Stimulated activated CD8-positive, alpha-beta memory T cell treated with anti-CD3 and anti-CD28 coated beads, Interleukin-7, amount 100 ng/mL, for 4 hours (primary cell): ENCODE results near the gene PSEN2.
"Not testable (repeated sequence)": the region's sequence is repeated elsewhere in the genome, so short reads cannot be mapped to it uniquely, and the experiment has no call there.

Experiments
- DNase-seq, 2 donors: peaks; one replicate each; pipeline ENCODE4 v3.0.0-alpha.2; 2020; ENCODE audit warnings: low read depth in 2 of 2

The PSEN2 gene

GRCh38 chr1:226870401-226871279 lies at the start of gene PSEN2:
PSEN2 (plus strand) TSS chr1:226870616; CDS start chr1:226881908, 11,292 bp downstream.
- peak in 1 of 2 donors; percentile 56 for DNase-seq

DNA sequence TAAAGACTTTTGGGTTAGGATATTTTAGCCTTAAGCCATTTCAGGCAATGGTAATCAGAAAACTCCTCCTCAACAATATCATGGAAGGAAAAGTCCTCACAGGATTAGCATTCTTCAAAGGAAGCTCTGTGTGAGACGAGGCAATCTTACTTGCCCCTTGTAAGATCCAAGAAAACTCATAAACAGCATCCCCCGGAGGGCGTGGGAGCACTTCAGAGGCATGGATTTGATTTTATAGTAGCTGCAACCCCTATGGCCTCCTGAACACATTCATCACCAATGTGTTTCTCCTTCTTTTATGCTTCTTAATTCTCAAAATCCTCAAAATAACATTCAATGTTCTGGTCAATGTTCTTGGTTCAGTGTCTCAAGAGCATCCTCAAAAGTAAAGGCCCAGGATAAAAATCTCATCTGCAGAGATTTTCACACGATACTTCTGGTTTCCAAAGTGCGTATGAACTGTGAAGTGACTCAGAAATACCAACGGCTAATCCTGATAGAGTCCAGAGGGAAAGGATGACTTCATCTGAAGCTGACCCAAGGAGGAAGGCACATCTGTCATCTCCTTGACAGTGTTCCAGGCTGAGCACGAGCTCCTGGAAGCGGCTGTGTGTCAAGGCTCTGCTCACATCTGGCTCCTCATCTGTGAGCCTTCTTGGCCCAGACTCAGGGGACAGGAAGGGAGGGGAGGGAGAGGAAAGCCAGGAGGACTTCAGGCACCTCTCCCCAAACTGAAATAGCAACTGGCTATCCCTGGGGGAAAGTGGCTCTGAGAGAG lies 49.3 kb upstream of the PSEN2 start:
- DNase-seq: no peak

- DNase-seq: no peak
Measured at GRCh38 chr1:226821719-226822085, 48.7 kb upstream of the PSEN2 start.

DNA sequence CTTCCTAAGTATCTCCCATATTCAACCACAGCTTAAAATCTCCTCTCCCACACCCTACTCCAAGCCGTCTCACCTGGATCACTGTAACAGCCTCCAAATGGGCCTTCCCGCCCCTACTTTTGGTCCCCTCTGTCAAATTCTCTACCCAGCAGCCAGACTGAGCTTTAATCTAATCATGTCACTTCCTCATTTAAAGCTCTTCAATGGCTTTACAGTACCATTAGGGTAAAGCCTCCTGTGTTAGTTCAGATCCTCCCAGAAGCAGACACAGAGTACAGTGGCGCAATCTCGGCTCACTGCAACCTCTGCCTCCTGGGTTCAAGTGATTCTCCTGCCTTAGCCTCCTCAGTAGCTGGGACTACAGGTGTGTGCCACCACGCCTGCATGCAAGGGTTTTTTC lies 46.8 kb upstream of the PSEN2 start:
- no peak for DNase-seq

DNA sequence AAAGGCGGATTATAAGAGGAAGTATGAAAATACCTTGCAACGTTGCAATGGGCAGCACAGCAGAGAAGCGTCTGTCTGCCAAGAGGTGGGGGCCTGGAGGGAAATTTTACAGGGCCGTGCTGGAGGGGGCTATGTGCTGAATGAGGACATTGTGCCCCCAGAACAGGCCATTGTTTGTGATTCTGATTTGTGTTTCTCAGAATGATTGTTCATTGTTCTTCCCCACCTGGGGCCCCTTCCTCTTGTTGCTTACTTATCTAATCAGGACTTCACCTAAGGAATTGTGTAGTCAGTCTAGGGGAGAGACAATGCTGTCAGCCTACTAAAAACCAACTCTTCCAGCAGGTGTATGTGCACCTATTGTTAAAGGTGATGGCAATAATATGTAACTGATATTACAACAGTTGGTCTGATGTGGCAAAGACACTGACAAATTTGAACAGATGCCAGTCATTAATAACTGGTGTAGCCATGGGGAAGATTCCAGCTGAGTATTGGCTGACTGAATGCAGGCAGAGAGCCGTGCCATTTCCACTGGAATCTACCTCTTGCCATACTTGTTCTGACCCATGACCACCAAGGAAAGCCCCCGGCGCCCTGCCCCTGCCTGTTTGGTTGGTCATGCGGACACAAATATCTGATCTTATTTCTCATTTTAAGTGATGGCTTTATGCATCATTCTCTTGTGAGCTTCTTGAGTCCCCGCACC lies 45.2 kb upstream of the PSEN2 start:
- DNase-seq: no peak

DNA sequence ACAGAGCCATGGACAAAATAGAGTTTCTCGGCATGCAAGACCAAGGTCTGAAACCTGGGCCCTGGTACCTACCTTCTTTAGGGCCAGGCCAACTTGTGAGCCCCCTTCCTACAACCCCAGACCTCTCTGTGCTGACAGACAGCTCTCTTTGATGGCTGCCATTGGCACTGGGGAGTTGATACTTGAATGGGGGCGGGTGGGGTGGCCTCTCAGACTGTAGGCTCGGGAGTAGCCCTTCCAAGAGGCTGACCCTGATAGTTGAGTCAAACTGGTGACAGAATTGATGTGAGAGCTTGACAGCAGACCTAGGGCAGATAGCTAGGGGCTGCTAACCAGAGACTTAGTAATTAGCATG lies 44.7 kb upstream of the PSEN2 start:
- no peak for DNase-seq

DNA sequence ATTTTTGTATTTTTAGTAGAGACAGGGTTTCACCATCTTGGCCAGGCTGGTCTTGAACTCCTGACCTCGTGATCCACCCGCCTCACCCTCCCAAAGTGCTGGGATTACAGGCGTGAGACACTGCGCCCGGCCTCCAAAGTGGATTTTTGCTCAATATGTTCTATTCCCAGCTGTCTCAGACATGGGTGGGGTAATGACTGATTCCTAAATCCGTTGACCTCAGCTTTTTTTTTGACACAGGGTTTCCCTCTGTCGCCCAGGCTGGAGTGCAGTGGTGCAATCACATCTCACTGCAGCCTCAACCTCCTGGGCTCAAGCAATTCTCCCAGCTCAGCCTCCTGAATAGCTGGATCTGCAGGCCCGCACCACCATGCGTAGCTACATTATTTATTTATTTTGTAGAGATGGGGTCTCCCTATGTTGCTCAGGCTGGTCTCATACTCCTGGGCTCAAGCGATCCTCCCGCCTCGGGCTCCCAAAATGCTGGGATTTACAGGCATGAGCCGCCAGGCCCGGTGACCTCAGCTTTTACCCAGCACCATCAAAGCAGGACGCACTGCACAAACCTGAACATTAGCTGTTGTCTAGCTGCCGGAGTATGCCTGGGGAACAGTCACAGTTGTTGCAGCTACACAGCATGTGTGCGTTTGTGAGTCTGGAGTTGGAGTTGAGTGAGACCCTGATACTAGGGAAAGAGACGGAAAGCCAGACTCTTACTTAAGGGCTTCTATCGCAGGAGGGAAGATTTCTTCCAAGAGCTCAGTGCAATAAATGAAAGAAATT lies 43.7 kb upstream of the PSEN2 start:
- DNase-seq: no peak

GRCh38 chr1:226827458-226827857 lies 43.0 kb upstream of the PSEN2 start:
- DNase-seq: no peak

GRCh38 chr1:226827968-226828513 lies 42.4 kb upstream of the PSEN2 start:
- peak; percentile 86 for DNase-seq

DNA sequence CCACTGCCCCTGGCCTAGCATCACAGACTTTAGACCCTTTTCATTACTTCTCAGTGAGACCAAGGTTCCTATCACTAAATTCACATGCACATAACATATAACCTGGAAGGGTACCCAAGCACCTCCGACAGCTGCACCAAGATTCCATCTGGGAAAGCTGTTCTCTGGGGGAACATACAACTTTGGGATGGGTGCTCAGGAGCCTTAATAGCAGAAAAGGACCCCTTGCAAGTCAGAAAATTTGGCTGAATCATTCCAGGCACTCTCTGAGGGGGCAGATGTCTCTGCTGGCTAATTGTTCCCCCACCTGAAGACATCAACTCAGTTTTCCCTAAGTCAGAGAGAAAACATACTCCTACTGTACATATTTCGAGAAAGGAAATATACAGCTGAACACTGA lies 41.3 kb upstream of the PSEN2 start:
- no peak for DNase-seq

- no peak for DNase-seq
Measured at GRCh38 chr1:226831953-226832352, 38.5 kb upstream of the PSEN2 start.

DNA sequence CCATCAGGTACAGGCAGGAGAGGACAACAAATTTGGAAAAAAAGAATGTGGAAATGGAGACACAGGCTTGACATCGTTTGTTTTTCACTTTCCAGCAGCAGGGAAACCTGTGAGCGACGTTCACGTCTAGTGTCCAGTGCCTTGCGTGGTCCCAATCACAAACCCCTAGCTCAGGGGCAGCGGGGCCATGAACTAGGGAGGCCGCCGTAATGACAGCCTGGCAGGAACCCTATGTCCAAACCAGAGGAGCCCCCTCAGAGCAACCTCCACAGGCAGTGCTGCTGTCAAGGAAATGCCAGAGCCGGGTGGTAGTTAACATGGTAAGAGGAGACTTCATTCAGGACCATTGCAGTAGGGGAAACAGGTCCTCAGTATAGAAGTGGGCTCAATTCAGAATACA lies 37.8 kb upstream of the PSEN2 start:
- DNase-seq: no peak

DNA sequence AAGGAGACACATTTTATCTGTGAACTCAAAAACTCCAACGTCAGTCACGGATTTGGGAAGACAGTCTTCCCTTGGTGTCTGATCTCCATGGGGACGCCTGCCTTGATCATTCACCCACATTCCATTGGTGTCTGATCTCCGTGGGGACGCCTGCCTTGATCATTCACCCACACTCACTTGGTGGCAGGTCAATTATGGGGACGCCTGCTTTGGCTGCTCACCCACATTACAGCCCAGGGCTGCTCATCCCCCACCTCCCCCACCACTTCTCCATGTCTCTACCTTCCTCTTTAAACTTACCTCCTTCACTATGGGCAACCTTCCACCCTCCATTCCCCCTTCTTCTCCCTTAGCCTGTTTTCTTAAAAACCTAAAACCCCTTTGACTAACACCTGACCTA lies 36.2 kb upstream of the PSEN2 start:
- DNase-seq: not testable (repeated sequence)

GRCh38 chr1:226835396-226835795 lies 35.0 kb upstream of the PSEN2 start:
- DNase-seq: not testable (repeated sequence)

DNA sequence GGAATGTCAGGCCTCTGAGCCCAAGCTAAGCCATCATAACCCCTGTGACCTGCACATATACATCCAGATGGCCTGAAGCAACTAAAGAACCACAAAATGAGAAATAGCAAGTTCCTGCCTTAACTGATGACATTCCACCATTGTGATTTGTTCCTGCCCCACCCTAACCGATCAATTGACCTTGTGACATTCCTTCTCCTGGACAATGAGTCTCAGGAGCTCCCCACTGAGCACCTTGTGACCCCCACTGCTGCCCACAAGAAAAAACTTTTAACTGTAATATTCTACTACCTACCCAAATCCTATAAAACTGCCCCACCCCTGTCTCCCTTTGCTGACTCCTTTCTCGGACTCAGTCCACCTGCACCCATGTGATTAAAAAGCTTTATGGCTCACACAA lies 32.5 kb upstream of the PSEN2 start:
- not testable (repeated sequence) for DNase-seq

DNA sequence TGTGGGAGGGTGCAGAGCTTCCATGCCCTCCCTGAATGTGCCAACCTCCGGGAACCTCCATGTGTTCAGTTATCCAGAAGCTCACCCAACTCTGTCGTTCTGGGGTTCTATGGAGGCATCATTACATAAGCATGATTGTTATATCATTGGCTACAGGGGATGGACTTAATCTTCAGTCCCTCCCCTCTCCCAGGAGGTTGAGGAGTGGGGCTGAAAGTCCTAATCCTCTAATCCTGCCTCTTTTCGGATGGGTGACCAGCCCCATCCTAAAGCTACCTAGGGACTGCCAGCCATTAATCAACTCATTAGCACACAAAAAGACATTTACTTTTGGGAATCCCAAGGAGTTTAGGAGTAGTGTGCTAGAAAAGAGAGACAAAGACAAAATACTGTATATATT lies 32.0 kb upstream of the PSEN2 start:
- DNase-seq: no peak

DNA sequence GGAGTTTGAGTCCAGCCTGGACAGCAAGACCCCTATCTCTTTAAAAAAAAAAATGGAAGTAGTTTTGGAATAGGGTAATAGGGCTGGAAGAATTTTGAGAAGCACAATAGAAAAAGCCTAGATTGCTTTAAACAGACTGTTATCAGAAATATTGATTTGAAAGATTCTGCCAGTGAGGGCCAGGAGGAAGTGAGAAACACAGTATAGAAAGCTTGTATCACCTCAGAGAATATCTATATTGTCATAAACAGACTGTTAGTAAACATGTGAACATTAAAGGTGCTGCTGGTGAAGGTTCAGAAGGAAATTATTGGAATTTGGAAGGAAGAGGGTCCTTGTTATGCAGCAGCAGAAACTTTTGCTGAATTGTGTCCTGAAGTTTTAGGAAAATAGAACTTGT lies 24.8 kb upstream of the PSEN2 start:
- no peak for DNase-seq

- no peak for DNase-seq
Measured at GRCh38 chr1:226846786-226847185, 23.6 kb upstream of the PSEN2 start.

DNA sequence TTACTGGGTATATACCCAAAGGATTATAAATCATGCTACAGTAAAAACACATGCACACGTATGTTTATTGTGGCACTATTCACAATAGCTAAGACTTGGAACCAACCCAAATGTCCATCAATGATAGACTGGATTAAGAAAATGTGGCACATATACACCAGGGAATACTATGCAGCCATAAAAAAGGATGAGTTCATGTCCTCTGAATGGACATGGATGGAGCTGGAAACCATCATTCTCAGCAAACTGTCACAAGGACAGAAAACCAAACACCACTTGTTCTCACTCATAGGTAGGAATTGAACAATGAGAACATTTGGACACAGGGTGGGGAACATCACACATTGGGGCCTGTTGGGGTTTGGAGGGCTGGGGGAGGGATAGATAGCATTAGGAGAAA lies 15.9 kb upstream of the PSEN2 start:
- DNase-seq: not testable (repeated sequence)

GRCh38 chr1:226862890-226863289 lies 7.5 kb upstream of the PSEN2 start:
- no peak for DNase-seq

- DNase-seq: no peak
Measured at GRCh38 chr1:226863446-226863845, 7.0 kb upstream of the PSEN2 start.
